HEK293 (cell line): ENCODE measurements around the gene ARHGAP6.

Source experiments
- CTCF ChIA-PET: fragments of 350-600 bp; formaldehyde crosslinking; extraction: SDS; loops from one replicate; lab custom pipeline; 2021; ENCODE audit warnings: antibody characterized with exemption; lab: Yijun Ruan, JAX
- POLR2A ChIA-PET: fragments of 300-600 bp; formaldehyde crosslinking; extraction: SDS; loops from one replicate; lab custom pipeline; 2020; ENCODE audit warnings: antibody characterized with exemption, inconsistent platforms; lab: Yijun Ruan, JAX
- H3K27ac ChIP-seq: fragments of 200-500 bp; sonication (Bioruptor generic); 2 replicates; pipeline ENCODE4 v1.5.1; 2014; ENCODE audit warnings: low read depth, low read length, control low read depth, inconsistent platforms; ENCODE audit errors: extremely low read depth
- H3K36me3 ChIP-seq, 2 experiments: fragments of 200-500 bp in 1 of 2; sonication (Bioruptor generic) in 1 of 2; 1 replicate in 1 of 2; 2 replicates in 1 of 2; pipeline ENCODE4 v1.5.1; 2014 to 2017; ENCODE audit warnings: inconsistent platforms in 2 of 2, low read length in 2 of 2; ENCODE audit not compliant: control insufficient read depth in 2 of 2, insufficient read depth in 1 of 2
- H3K4me1 ChIP-seq: fragments of 200-500 bp; sonication (Bioruptor generic); 2 replicates; pipeline ENCODE4 v1.5.1; 2014; ENCODE audit warnings: mild to moderate bottlenecking, low read length, inconsistent platforms; ENCODE audit not compliant: control insufficient read depth, insufficient read depth
- H3K4me3 ChIP-seq: 2 replicates; pipeline ENCODE4 v1.5.1; 2011; ENCODE audit warnings: low read depth, mild to moderate bottlenecking, control low read depth, low read length, moderate library complexity
- H3K9me3 ChIP-seq: fragments of 200-500 bp; sonication (Bioruptor generic); 2 replicates; pipeline ENCODE4 v1.5.1; 2014; ENCODE audit warnings: low read depth, low read length, inconsistent platforms; ENCODE audit not compliant: control insufficient read depth, insufficient read depth
- AEBP2 ChIP-seq: fragments of 450-650 bp; formaldehyde crosslinking; IDR thresholded peaks from 2 replicates; pipeline ENCODE4 v1.5.1; 2016; ENCODE audit warnings: missing biosample characterization, missing genetic modification characterization, borderline replicate concordance
- BCL11B ChIP-seq: fragments of 450-650 bp; formaldehyde crosslinking; IDR thresholded peaks from 2 replicates; pipeline ENCODE4 v1.5.1; 2016; ENCODE audit warnings: low read depth, missing biosample characterization, missing genetic modification characterization
- BCL6B ChIP-seq: fragments of 450-650 bp; formaldehyde crosslinking; IDR thresholded peaks from 2 replicates; pipeline ENCODE4 v1.5.1; 2017; ENCODE audit warnings: missing biosample characterization, missing genetic modification characterization
- GLI4 ChIP-seq: fragments of 450-650 bp; formaldehyde crosslinking; IDR thresholded peaks from 2 replicates; pipeline ENCODE4 v1.5.1; 2016; ENCODE audit warnings: missing biosample characterization, missing genetic modification characterization
- KLF10 ChIP-seq: fragments of 450-650 bp; IDR thresholded peaks from 2 replicates; pipeline ENCODE4 v1.5.1; 2018; ENCODE audit warnings: missing biosample characterization, mild to moderate bottlenecking, missing genetic modification characterization
- KLF9 ChIP-seq: fragments of 450-650 bp; formaldehyde crosslinking; IDR thresholded peaks from 2 replicates; pipeline ENCODE4 v1.5.1; 2016; ENCODE audit warnings: missing biosample characterization, missing genetic modification characterization, low read depth
- ZBTB48 ChIP-seq: fragments of 450-650 bp; formaldehyde crosslinking; IDR thresholded peaks from 2 replicates; pipeline ENCODE4 v1.5.1; 2016; ENCODE audit warnings: missing biosample characterization, missing genetic modification characterization
- ZNF112 ChIP-seq: fragments of 450-650 bp; formaldehyde crosslinking; IDR thresholded peaks from 2 replicates; pipeline ENCODE4 v1.5.0; 2017; ENCODE audit warnings: missing biosample characterization, missing genetic modification characterization
- ZNF16 ChIP-seq: fragments of 450-650 bp; formaldehyde crosslinking; IDR thresholded peaks from 2 replicates; pipeline ENCODE4 v1.5.1; 2016; ENCODE audit warnings: low read depth, missing biosample characterization, missing genetic modification characterization
- ZNF19 ChIP-seq: fragments of 450-650 bp; formaldehyde crosslinking; IDR thresholded peaks from 2 replicates; pipeline ENCODE4; 2016; ENCODE audit warnings: missing biosample characterization, missing genetic modification characterization, low read depth
- ZNF214 ChIP-seq: fragments of 450-650 bp; formaldehyde crosslinking; IDR thresholded peaks from 2 replicates; pipeline ENCODE4 v1.5.1; 2017; ENCODE audit warnings: missing biosample characterization, mild to moderate bottlenecking, missing genetic modification characterization, borderline replicate concordance
- ZNF311 ChIP-seq: fragments of 450-650 bp; formaldehyde crosslinking; IDR thresholded peaks from 2 replicates; pipeline ENCODE4 v1.5.1; 2017; ENCODE audit warnings: missing biosample characterization, missing genetic modification characterization, borderline replicate concordance
- ZNF362 ChIP-seq: fragments of 450-650 bp; formaldehyde crosslinking; IDR thresholded peaks from 2 replicates; pipeline ENCODE4 v1.5.1; 2016; ENCODE audit warnings: missing biosample characterization, missing genetic modification characterization
- ZNF530 ChIP-seq: fragments of 450-650 bp; formaldehyde crosslinking; IDR thresholded peaks from 2 replicates; pipeline ENCODE4 v1.5.1; 2016; ENCODE audit warnings: low read depth, missing biosample characterization, missing genetic modification characterization
- ZNF610 ChIP-seq: fragments of 450-650 bp; formaldehyde crosslinking; IDR thresholded peaks from 2 replicates; pipeline ENCODE4 v1.5.1; 2016; ENCODE audit warnings: missing biosample characterization, missing genetic modification characterization, borderline replicate concordance
- TF ChIP-seq, protein P1 (sequence below): fragments of 450-650 bp; formaldehyde crosslinking; IDR thresholded peaks from 2 replicates; pipeline ENCODE4 v1.5.1; 2016; ENCODE audit warnings: missing biosample characterization, missing genetic modification characterization
- TF ChIP-seq, protein P2 (sequence below): fragments of 450-650 bp; formaldehyde crosslinking; IDR thresholded peaks from 2 replicates; pipeline ENCODE4 v1.5.1; 2016; ENCODE audit warnings: missing biosample characterization, missing genetic modification characterization

Gene ARHGAP6

DNA sequence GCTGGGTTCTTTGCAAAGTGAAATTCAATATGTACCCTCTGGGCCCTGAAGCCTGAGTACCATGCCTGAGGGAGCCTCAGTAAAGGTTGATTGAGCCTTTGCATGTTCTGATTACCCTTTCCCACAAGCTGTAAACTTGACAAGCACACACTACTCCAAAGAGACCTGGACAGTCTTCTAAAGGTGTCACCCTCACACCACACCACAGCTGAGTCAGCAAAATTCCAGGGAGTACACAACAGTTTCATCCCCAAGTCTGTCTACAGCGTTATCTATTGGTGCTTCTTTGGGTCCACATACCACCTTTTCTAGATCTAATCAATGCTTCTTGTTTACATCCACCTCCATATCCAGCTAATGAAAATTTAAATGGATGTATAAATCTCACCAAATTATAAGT, 191.7 kb downstream of the ARHGAP6 start:
- no peaks in the 10 kb centered on the region for H3K9me3 ChIP-seq
- ChIA-PET CTCF (no interaction called here), POLR2A (no interaction called here)
- no peak overlapping the region for H3K27ac ChIP-seq
- no peaks in the 10 kb centered on the region for H3K4me1 ChIP-seq
- TF ChIP-seq ZNF112 (tag by site-specific recombination) (no peak), ZNF19 (tag by site-specific recombination) (no peak), BCL11B (no peak), BCL6B (tag by site-specific recombination) (no peak), ZNF362 (tag by site-specific recombination) (no peak), AEBP2 (tag by site-specific recombination) (no peak), KLF10 (tag by site-specific recombination) (no peak), ZNF16 (no peak), ZNF530 (tag by site-specific recombination) (no peak), ZNF610 (tag by site-specific recombination) (no peak)
- TF ChIP-seq, protein P1, sequence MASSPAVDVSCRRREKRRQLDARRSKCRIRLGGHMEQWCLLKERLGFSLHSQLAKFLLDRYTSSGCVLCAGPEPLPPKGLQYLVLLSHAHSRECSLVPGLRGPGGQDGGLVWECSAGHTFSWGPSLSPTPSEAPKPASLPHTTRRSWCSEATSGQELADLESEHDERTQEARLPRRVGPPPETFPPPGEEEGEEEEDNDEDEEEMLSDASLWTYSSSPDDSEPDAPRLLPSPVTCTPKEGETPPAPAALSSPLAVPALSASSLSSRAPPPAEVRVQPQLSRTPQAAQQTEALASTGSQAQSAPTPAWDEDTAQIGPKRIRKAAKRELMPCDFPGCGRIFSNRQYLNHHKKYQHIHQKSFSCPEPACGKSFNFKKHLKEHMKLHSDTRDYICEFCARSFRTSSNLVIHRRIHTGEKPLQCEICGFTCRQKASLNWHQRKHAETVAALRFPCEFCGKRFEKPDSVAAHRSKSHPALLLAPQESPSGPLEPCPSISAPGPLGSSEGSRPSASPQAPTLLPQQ: no peak
- TF ChIP-seq, protein P2, sequence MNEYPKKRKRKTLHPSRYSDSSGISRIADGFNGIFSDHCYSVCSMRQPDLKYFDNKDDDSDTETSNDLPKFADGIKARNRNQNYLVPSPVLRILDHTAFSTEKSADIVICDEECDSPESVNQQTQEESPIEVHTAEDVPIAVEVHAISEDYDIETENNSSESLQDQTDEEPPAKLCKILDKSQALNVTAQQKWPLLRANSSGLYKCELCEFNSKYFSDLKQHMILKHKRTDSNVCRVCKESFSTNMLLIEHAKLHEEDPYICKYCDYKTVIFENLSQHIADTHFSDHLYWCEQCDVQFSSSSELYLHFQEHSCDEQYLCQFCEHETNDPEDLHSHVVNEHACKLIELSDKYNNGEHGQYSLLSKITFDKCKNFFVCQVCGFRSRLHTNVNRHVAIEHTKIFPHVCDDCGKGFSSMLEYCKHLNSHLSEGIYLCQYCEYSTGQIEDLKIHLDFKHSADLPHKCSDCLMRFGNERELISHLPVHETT: no peak
- H3K4me3 ChIP-seq: no peak overlapping the region
- no peaks in the 10 kb centered on the region for H3K36me3 ChIP-seq

DNA sequence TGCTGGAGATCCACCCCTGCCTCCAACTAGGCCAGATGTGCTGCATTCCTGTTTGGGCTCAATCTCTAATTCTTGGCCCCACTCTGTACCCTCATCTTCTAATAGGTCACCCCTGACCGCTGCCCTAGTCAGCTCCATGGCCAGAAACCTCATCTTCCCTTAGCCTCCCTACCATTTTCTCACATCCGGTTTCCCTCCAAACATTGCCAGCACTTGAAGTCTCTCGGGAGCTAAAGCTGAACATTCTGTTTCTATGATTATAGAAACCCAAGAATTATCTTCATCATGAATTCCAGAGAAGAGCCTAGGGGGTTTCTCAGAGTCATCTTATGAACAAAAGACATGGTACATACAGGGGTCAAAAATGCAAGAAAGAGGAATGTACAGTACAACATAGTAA, 192.8 kb downstream of the ARHGAP6 start:
- Histone ChIP-seq H3K9me3 (no peaks in the 10 kb centered on the region), H3K4me1 (no peaks in the 10 kb centered on the region), H3K27ac (no peak overlapping the region), H3K36me3 (no peaks in the 10 kb centered on the region), H3K4me3 (no peak overlapping the region)
- TF ChIP-seq BCL11B (no peak), KLF9 (no peak), ZNF610 (tag by site-specific recombination) (no peak), GLI4 (tag by site-specific recombination) (no peak), ZNF311 (tag by site-specific recombination) (no peak), ZNF214 (tag by site-specific recombination) (no peak), ZBTB48 (no peak)
- TF ChIP-seq, protein P1: no peak
- POLR2A ChIA-PET: no interaction called here
- CTCF ChIA-PET: no interaction called here
